ENCODE results near the gene MCRIP2.

The MCRIP2 gene

GRCh38 chr16:658679-659571, 17.3 kb downstream of the MCRIP2 start:
- TF ChIP-seq CTCF (IDR thresholded peaks at IDR 0.05; ENCODE audit: low read depth, low read length), result peak; percentile 39
- no peaks in the 10 kb centered on the region for H3K9me3 ChIP-seq
- H3K4me1 ChIP-seq, result peaks cover 13% of the 10 kb centered on the region
- DNase-seq, result no peak
- H3K27me3 ChIP-seq, result no peaks in the 10 kb centered on the region
- H3K36me3 ChIP-seq, result peaks cover 34% of the 10 kb centered on the region
- no peak overlapping the region for H3K4me3 ChIP-seq (ENCODE audit: low read depth, low read length)

GRCh38 chr16:659618-660017, 18.0 kb downstream of the MCRIP2 start:
- Histone ChIP-seq H3K4me1 (peaks cover 13% of the 10 kb centered on the region), H3K4me3 (ENCODE audit: low read depth, low read length) (no peak overlapping the region), H3K36me3 (peaks cover 34% of the 10 kb centered on the region), H3K9me3 (no peaks in the 10 kb centered on the region), H3K27me3 (no peaks in the 10 kb centered on the region)
- no peak for TF ChIP-seq CTCF (IDR thresholded peaks at IDR 0.05; ENCODE audit: low read depth, low read length)
- DNase-seq, result no peak

GRCh38 chr16:660132-660458, 18.5 kb downstream of the MCRIP2 start:
- DNase-seq, result no peak
- H3K9me3 ChIP-seq, result no peaks in the 10 kb centered on the region
- TF ChIP-seq CTCF (IDR thresholded peaks at IDR 0.05; ENCODE audit: low read depth, low read length), result no peak
- H3K4me1 ChIP-seq, result peaks cover 13% of the 10 kb centered on the region
- H3K36me3 ChIP-seq, result peaks cover 30% of the 10 kb centered on the region
- peak overlapping the region; percentile 47 for H3K4me3 ChIP-seq (ENCODE audit: low read depth, low read length)
- no peaks in the 10 kb centered on the region for H3K27me3 ChIP-seq

GRCh38 chr16:660459-661183, 19.0 kb downstream of the MCRIP2 start:
- peak; percentile 97 for DNase-seq
- no peaks in the 10 kb centered on the region for H3K9me3 ChIP-seq
- H3K27me3 ChIP-seq, result no peaks in the 10 kb centered on the region
- H3K36me3 ChIP-seq, result peaks cover 25% of the 10 kb centered on the region
- peaks cover 13% of the 10 kb centered on the region for H3K4me1 ChIP-seq
- peak; percentile 61 for TF ChIP-seq CTCF (IDR thresholded peaks at IDR 0.05; ENCODE audit: low read depth, low read length)
- peak overlapping the region; percentile 47 for H3K4me3 ChIP-seq (ENCODE audit: low read depth, low read length)

GRCh38 chr16:661184-661821, 19.7 kb downstream of the MCRIP2 start:
- peak overlapping the region; percentile 16 for H3K4me3 ChIP-seq (ENCODE audit: low read depth, low read length)
- peak; percentile 8; the same call in 1 of the 2 replicates for TF ChIP-seq CTCF (IDR thresholded peaks at IDR 0.05; ENCODE audit: low read depth, low read length)
- H3K4me1 ChIP-seq, result peaks cover 13% of the 10 kb centered on the region
- H3K36me3 ChIP-seq, result peaks cover 21% of the 10 kb centered on the region
- no peaks in the 10 kb centered on the region for H3K9me3 ChIP-seq
- H3K27me3 ChIP-seq, result no peaks in the 10 kb centered on the region
- no peak for DNase-seq

All from BE2C (cell line).